Fibroblast of upper back skin (primary cell): ENCODE measurements around the gene SLC41A3.

Experiments used
- DNase-seq: peaks from one replicate; pipeline ENCODE4 v3.0.0-alpha.2; 2013

Gene SLC41A3

GRCh38 chr3:126119008-126119675, 35.2 kb upstream of the SLC41A3 start:
- no peak for DNase-seq

DNA sequence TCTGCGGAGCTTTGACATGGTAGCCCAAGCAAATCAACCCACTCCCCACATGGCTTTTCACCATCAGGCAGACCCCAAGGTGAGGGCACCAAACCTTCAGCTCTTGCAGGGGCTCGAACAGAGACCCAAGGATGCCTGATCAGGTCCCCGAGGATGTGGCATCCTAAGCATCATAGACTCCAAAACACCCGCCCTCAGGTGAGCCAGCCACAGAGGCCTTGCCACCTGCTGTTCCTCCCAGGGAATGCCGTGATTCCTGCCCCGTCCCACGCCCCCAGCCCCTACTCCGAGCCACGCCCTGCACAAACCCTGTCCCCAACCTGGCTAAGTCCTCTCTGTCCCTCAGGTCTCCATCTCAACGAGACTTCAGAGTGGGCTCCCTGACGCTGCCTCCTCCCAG, 34.7 kb upstream of the SLC41A3 start:
- no peak for DNase-seq

DNA sequence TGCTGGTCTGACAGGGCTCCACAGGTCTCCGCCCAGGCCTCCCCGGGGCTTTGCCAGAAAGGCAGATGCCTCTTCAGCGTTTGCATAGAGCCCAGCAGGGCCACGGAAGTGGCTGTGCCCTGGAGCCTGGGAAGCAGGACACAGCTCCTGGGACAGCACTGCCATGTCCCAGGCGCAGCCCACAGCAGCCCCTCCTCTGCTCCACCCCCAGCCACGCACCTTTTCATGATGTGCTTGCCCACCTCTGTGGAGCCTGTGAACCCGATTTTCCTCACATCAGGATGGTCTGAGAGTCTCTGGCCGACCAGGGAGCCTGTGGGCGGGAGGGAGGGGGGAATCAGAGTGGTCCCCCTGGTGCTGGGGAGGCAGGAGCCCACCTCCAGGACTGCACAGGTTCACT, 33.9 kb upstream of the SLC41A3 start:
- no peak for DNase-seq

GRCh38 chr3:126117212-126117611, 33.3 kb upstream of the SLC41A3 start:
- no peak for DNase-seq

GRCh38 chr3:126116526-126116925, 32.6 kb upstream of the SLC41A3 start:
- no peak for DNase-seq

- DNase-seq = no peak
Observed at GRCh38 chr3:126114443-126115386, 30.8 kb upstream of the SLC41A3 start.

DNA sequence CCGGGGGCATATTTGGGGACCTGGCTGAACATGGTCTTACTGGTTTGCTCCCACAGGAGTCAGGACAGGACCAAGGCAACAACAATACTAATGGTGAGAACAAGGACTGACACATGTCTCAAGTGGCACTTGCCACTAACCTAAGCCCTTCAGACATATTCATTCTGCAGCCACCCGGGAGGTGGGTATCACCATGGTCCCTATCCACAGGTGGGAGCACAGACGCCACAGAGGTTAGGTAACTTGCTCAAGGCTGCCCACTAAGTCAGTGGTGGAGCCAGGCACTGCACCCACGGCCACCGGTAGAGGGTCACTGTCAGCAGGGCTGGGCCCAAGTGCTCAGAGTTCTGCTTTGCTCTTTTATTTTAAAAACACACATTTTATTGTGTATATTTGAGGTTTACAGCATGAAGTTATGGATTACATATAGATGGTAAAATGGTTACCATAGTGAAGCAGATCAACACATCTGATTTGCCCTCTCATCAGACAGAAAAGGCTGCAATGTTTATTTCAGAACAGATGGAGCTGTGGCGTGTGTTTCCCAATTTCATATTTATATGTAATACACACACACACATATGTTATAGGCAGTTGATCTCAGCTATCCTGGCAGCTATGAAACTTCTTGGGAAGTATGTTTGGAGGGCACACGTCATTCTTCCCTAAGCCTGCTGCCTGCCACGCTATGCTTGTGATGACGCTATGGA, 30.0 kb upstream of the SLC41A3 start:
- no peak for DNase-seq

- DNase-seq = no peak
Observed at GRCh38 chr3:126113238-126113555, 29.3 kb upstream of the SLC41A3 start.

DNA sequence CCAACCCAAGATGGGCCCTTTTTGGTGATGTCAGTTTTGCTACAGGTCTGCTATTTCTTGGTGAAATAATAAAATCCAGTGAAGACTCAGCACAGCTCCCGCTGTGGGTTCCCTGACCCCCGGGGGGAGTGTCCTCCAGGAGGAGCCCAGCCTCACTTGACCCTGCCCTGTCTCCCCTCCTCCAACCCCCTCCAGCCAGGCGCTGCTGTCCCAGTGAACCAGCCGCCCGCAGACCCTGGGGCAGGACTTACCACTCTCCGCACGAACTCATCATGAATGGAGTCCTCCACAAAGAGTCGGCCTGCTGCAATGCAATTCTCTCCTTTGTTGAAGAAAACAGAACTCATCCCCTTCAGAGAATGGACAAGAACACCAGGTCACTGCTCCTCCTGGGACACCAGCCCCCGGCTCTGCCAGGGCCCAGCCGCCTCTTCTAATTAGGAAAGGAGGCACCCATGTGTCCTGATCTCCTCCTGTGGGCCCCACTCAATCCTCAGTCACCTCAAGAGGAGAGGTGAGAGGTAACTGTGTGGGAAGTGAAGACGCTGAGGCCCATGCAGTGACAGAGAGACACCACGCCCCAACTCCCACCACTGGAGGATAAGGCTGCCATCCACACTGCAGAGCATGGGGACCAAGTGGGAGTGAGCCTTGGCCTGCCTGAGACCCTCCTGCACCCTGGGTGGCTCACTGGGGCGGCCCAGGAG, 28.8 kb upstream of the SLC41A3 start:
- no peak for DNase-seq

DNA sequence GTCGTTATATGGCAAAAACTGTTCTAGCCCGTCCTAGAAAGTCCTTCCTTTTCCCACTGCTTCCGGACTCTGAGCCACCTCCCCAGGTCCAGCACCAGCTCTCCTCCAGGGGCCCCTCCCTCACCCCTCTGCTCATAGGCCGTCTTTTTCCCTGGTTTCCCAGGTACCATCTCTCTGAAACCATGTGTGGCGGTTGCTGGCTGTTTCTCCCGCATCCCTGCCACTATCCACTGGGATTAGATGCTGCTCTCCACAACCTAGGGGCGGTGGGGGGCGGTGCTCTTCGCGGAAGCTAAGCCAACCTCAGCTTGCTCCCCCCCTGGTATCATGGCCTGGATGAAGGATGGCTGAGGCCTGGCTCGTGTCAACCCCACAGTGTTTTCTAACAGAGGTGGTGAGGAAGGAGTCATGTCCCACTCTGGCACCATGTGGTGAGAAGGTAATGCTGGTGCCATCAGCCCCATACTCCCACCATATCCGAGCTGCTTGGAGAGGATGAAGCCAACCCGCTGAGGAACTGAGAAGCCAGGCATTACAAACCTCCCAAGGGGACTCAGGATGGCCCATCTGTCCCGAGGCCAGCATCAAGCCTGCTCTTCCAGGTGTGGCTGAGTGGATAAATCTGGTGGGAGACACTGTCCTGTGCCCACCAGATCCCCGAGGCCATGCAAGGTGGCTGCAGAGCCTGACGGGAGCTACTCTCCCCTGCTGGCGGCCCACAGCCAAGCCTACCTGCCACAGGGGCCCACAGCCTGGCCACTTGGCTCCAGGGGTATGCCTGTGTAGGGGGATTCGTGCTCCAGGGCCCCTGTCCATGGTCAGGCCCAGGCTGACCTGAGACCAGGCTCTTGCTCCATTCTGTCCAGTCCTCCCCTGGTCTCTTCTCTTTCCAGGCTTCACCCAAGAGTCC, 27.9 kb upstream of the SLC41A3 start:
- DNase-seq = no peak

- DNase-seq = no peak
Observed at GRCh38 chr3:126111126-126111551, 27.2 kb upstream of the SLC41A3 start.

GRCh38 chr3:126110431-126111125, 26.7 kb upstream of the SLC41A3 start:
- no peak for DNase-seq

DNA sequence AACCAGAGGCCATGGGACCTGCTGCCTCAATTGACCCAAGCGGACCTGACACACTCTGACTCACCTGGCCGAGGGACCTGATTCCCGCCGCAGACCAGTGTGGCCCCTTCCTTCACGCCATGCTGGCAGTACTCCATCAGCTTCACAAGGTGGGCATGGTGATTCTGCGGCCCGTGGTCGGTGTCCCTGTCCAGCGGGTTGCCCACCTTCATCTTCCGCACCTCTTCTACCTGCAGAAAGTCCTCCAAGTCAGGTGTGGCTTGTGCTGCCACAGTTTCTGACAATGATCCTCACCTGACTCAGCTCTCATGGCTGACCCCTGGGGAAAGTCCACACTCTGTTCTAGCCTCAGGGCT, 25.9 kb upstream of the SLC41A3 start:
- DNase-seq = no peak

GRCh38 chr3:126109146-126109879, 25.4 kb upstream of the SLC41A3 start:
- DNase-seq = no peak

- no peak for DNase-seq
Observed at GRCh38 chr3:126108676-126109050, 24.7 kb upstream of the SLC41A3 start.

- no peak for DNase-seq
Observed at GRCh38 chr3:126107957-126108675, 24.2 kb upstream of the SLC41A3 start.

DNA sequence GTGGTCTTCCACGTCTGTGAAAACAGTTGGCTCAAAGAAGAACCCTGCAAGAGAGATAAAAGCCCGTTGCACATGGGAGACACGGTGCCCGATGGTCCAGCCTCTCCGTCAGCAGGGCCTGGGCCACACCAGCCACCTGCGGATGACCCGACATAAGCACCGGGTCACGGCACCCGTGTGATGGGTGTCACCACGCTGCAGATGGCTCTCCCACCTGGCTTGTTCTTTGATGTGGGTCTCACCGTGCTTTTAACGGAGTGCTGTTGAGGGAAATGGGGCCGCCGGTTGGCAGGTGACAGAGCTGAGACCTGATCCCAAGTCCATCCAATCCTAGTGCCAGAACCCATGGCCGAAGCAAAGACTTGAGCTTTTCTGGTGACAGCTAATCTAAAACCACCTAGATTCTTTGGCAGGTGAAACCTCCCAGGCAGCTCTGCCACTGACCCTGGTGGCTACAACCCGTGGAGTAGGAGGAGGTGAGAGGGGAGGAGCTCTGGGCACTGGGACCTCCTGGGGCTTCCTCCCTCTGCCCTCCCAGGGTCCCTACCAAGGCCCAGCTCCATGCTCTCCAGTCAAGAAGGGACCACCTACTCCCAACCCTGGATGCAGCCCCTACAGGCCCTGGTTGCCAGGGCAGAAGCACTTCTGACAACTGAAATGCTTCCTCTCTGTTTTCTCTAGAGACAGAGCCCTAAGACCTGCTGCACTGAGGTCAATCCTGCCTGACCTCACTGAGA, 23.4 kb upstream of the SLC41A3 start:
- no peak for DNase-seq

GRCh38 chr3:126106336-126107202, 22.6 kb upstream of the SLC41A3 start:
- DNase-seq = no peak
